Ascending aorta (tissue), 2 donors: ENCODE data around the gene ATRNL1. TPM values are rescaled to one million over a fixed set of nuclear protein-coding genes. Genes with fewer than 3 reads are reported as not detected.
"Not testable (repeated sequence)": the region's sequence is repeated elsewhere in the genome, so short reads cannot be mapped to it uniquely, and the experiment has no call there.

Experiments
- DNase-seq, 2 donors: peaks; one replicate each; pipeline ENCODE4 v3.0.0-alpha.2; 2019; ENCODE audit warnings: low spot score in 2 of 2
- H3K27ac ChIP-seq, 2 donors: fragments of 200-600 bp; sonication (generic); one replicate each; pipeline ENCODE4 v1.5.1; 2016 to 2017; ENCODE audit warnings: mild to moderate bottlenecking in 1 of 2
- H3K27me3 ChIP-seq: fragments of 200-600 bp; sonication (generic); one replicate; pipeline ENCODE4 v1.5.1; 2017
- H3K36me3 ChIP-seq, 2 donors: fragments of 200-600 bp; sonication (generic); one replicate each; pipeline ENCODE4 v1.5.1; 2016
- H3K4me1 ChIP-seq, 2 donors: fragments of 200-600 bp; sonication (generic); one replicate each; pipeline ENCODE4 v1.5.1; 2016 to 2017; ENCODE audit warnings: mild to moderate bottlenecking in 1 of 2
- H3K4me3 ChIP-seq, 2 donors: fragments of 200-600 bp; sonication (generic); one replicate each; pipeline ENCODE4 v1.5.1; 2016 to 2017; ENCODE audit warnings: mild to moderate bottlenecking in 1 of 2
- H3K9me3 ChIP-seq, 2 donors: fragments of 200-600 bp; sonication (generic); one replicate each; pipeline ENCODE4 v1.5.1; 2016
- CTCF ChIP-seq, 3 experiments: fragments of 200-600 bp in 2 of 3; fragments of 450-650 bp in 1 of 3; sonication (generic) in 2 of 3; IDR thresholded peaks; one replicate each; pipeline ENCODE4 v1.5.1; 2016 to 2019; ENCODE audit warnings: antibody characterized with exemption in 3 of 3, mild to moderate bottlenecking in 1 of 3, moderate library complexity in 1 of 3
- intact Hi-C: fragments of 100-400 bp; cut with DNase I; formaldehyde crosslinking; loops from one replicate; pipeline ENCODE4 v1.15.1; 2023
- total RNA-seq: library from RNA; depleted of rRNA; stranded (reverse); fragments of >200 nt; gene quantifications from one replicate; pipeline ENCODE4 v1.1.0, GENCODE V29; 2016

The ATRNL1 gene
- total RNA-seq, 1 donor from 2014 or later, result 15.4 TPM

- Histone ChIP-seq H3K36me3 (no peaks in the 10 kb centered on the region), H3K4me1 (peaks cover 0 to 4% of the 10 kb centered on the region in 2 donors), H3K27me3 (no peaks in the 10 kb centered on the region), H3K27ac (peak overlapping the region; percentile 52 to 94), H3K9me3 (no peaks in the 10 kb centered on the region), H3K4me3 (peak overlapping the region; percentile 80 to 92)
- intact Hi-C loops, result loop anchor here (1.0 to 10.0 kb wide), 6 partner anchors 92 to 460 kb away; partner anchors contain the start of genes FHIP2A and TRUB1
- no peak for DNase-seq
- no peak for TF ChIP-seq CTCF (IDR thresholded peaks at IDR 0.05)
Observed at GRCh38 chr10:115092555-115093285, 445 bp upstream of the ATRNL1 start.

- no peaks in the 10 kb centered on the region for H3K9me3 ChIP-seq
Observed at GRCh38 chr10:115093776-115094408, 727 bp downstream of the ATRNL1 start.

GRCh38 chr10:115094416-115095140 lies 1.4 kb downstream of the ATRNL1 start:
- no peaks in the 10 kb centered on the region for H3K9me3 ChIP-seq
- no peak for TF ChIP-seq CTCF (IDR thresholded peaks at IDR 0.05)
- H3K4me3 ChIP-seq, result peak overlapping the region; percentile 80 to 92
- H3K27me3 ChIP-seq, result no peaks in the 10 kb centered on the region
- no peaks in the 10 kb centered on the region for H3K36me3 ChIP-seq
- H3K4me1 ChIP-seq, result peaks cover 0 to 4% of the 10 kb centered on the region in 2 donors
- DNase-seq, result no peak
- peak overlapping the region in 1 of 2 donors; percentile 94 for H3K27ac ChIP-seq
- intact Hi-C loops, result loop anchor here (5.0 to 10.0 kb wide), 3 partner anchors 220 to 327 kb away; partner anchors contain the start of gene FHIP2A

More at GRCh38 chr10:115093776-115094408, 727 bp downstream of the ATRNL1 start:
- peak in 1 of 2 donors; percentile 68 for DNase-seq
- Histone ChIP-seq H3K27me3 (no peaks in the 10 kb centered on the region), H3K36me3 (no peaks in the 10 kb centered on the region), H3K4me3 (peak overlapping the region; percentile 80 to 92), H3K4me1 (peaks cover 0 to 4% of the 10 kb centered on the region in 2 donors), H3K27ac (peak overlapping the region; percentile 72 to 94)
- intact Hi-C loops, result loop anchor here (1.0 to 10.0 kb wide), 6 partner anchors 94 to 461 kb away; partner anchors contain the start of genes FHIP2A and TRUB1
- peak in 1 of 3 experiments; percentile 39 for TF ChIP-seq CTCF (IDR thresholded peaks at IDR 0.05)

GRCh38 chr10:115095758-115096157 lies 2.6 kb downstream of the ATRNL1 start:
- no peak for TF ChIP-seq CTCF (IDR thresholded peaks at IDR 0.05)
- H3K4me1 ChIP-seq, result peaks cover 0 to 4% of the 10 kb centered on the region in 2 donors
- intact Hi-C loops, result loop anchor here (10.0 kb wide), 1 partner anchor 221 kb away; no protein-coding TSS in a partner anchor
- DNase-seq, result no peak
- no peak overlapping the region for H3K4me3 ChIP-seq
- no peaks in the 10 kb centered on the region for H3K9me3 ChIP-seq
- no peaks in the 10 kb centered on the region for H3K27me3 ChIP-seq
- H3K36me3 ChIP-seq, result no peaks in the 10 kb centered on the region
- H3K27ac ChIP-seq, result no peak overlapping the region

GRCh38 chr10:115103700-115104099 lies 10.5 kb downstream of the ATRNL1 start:
- TF ChIP-seq CTCF (IDR thresholded peaks at IDR 0.05), result no peak
- Histone ChIP-seq H3K4me3 (no peak overlapping the region), H3K36me3 (no peaks in the 10 kb centered on the region), H3K27me3 (no peaks in the 10 kb centered on the region), H3K9me3 (no peaks in the 10 kb centered on the region), H3K27ac (no peak overlapping the region), H3K4me1 (no peaks in the 10 kb centered on the region)
- intact Hi-C loops, result no loop called here
- no peak for DNase-seq

GRCh38 chr10:115105411-115105810 lies 12.2 kb downstream of the ATRNL1 start:
- H3K4me1 ChIP-seq, H3K27ac ChIP-seq, H3K27me3 ChIP-seq, DNase-seq, intact Hi-C loops, H3K4me3 ChIP-seq, H3K9me3 ChIP-seq, H3K36me3 ChIP-seq: not testable (repeated sequence)
